Mucosa of rectum (tissue), 2 donors: ENCODE results near the gene NLRX1.

ENCODE experiments used
- H3K27ac ChIP-seq, 2 donors: one replicate each; pipeline ENCODE4 v1.7.0; 2013; ENCODE audit warnings: inconsistent platforms in 2 of 2, low read depth in 2 of 2, low read length in 2 of 2
- H3K27me3 ChIP-seq, 2 donors: one replicate each; pipeline ENCODE4 v1.7.0; 2013; ENCODE audit warnings: low read length in 2 of 2; ENCODE audit not compliant: control insufficient read depth in 2 of 2, insufficient read depth in 2 of 2
- H3K36me3 ChIP-seq, 2 donors: one replicate each; pipeline ENCODE4 v1.7.0; 2013; ENCODE audit warnings: low read length in 2 of 2; ENCODE audit not compliant: control insufficient read depth in 2 of 2, insufficient read depth in 2 of 2
- H3K4me1 ChIP-seq, 2 donors: one replicate each; pipeline ENCODE4 v1.7.0; 2013; ENCODE audit warnings: low read length in 2 of 2, mild to moderate bottlenecking in 1 of 2; ENCODE audit not compliant: control insufficient read depth in 2 of 2, insufficient read depth in 2 of 2
- H3K4me3 ChIP-seq, 2 donors: one replicate each; pipeline ENCODE4 v1.7.0; 2013; ENCODE audit warnings: low read length in 2 of 2
- H3K9ac ChIP-seq, 2 donors: one replicate each; pipeline ENCODE4 v1.7.0; 2013; ENCODE audit warnings: low read length in 2 of 2, low read depth in 1 of 2, mild to moderate bottlenecking in 1 of 2
- H3K9me3 ChIP-seq, 2 donors: one replicate each; pipeline ENCODE4 v1.7.0; 2013; ENCODE audit warnings: low read length in 2 of 2; ENCODE audit not compliant: control insufficient read depth in 2 of 2
- donor health status: healthy.
- donor health status: Normal muscosa, but diverticular disease.

NLRX1 gene

DNA sequence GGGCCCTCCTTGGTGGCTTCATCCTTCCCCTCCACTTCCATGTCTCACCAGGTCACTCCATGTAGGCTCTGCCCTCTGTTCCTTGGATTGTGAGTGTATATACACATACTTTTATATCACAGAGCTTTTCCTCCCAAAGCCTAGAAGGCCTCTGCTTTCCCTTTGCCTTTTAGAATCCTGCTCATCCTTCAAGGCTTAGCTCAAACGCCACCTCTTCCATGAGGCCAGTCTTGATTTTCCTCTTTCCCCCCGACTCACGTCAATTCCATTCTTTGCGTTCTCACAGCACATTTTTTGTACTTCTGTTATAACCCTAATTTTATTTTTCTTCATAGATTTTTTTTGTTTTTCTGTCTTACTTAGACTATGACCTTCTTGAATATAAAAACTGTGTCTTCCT lies 15.9 kb upstream of the NLRX1 start:
- H3K4me1 ChIP-seq = peaks cover 0 to 5% of the 10 kb centered on the region in 2 donors
- peaks cover 38 to 42% of the 10 kb centered on the region in 2 donors for H3K27me3 ChIP-seq
- no peaks in the 10 kb centered on the region for H3K9me3 ChIP-seq
- H3K4me3 ChIP-seq = no peak overlapping the region
- H3K9ac ChIP-seq = no peak overlapping the region
- no peaks in the 10 kb centered on the region for H3K36me3 ChIP-seq
- no peak overlapping the region for H3K27ac ChIP-seq

DNA sequence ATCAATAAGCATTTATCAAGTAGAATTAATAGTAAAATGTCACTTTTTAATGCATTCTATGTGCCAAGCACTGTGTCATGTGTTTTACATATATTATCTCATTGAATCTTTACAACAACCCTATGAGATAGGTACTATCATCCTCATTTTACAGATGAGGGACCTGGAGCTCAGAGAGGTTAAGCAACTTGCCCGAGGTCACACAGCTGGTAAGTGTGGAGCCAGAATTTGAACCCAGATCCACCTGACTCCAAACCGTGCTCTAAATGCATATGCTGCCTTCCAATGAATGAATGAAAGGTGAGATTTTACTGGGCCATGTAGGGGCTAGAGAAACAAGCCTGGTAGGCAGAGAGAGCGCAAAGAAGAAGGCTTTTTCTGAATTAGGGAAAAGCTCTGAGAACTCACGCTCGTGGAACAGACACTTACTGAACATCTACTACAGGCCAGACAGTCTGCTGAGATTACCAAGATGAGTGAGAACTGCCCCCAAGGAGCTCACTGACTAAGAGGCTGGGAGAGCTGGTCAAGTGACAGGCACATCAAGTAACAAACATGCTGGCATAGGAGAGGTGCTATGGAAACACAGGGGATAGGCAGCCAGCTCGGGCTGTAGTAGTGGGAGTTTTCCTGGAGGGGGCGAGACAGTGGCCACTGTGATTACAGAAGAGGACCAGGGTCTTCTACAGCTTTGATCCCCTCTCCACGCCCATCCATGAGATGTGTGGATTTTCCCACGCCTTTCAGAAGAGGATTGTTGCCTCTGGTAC lies 15.3 kb upstream of the NLRX1 start:
- Histone ChIP-seq H3K4me1 (peaks cover 0 to 5% of the 10 kb centered on the region in 2 donors), H3K36me3 (no peaks in the 10 kb centered on the region), H3K9ac (no peak overlapping the region), H3K27me3 (peaks cover 32 to 36% of the 10 kb centered on the region in 2 donors), H3K4me3 (no peak overlapping the region), H3K9me3 (no peaks in the 10 kb centered on the region), H3K27ac (no peak overlapping the region)

DNA sequence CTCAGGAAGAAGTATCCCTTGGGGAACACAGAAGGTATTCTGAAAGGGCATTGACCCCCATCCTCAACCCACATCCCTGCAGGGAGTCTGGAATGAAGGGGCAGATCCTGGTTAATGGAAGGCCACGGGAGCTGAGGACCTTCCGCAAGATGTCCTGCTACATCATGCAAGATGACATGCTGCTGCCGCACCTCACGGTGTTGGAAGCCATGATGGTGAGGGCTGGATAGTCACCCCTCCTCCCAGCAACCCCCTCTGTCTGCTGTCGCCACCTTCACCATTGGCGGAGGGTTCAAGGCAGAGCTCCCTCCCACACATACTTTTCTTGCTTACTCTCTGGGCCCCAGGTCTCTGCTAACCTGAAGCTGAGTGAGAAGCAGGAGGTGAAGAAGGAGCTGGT lies 14.3 kb upstream of the NLRX1 start:
- Histone ChIP-seq H3K27ac (no peak overlapping the region), H3K36me3 (no peaks in the 10 kb centered on the region), H3K27me3 (peaks cover 25 to 29% of the 10 kb centered on the region in 2 donors), H3K9ac (no peak overlapping the region), H3K4me1 (no peaks in the 10 kb centered on the region), H3K4me3 (no peak overlapping the region), H3K9me3 (no peaks in the 10 kb centered on the region)

DNA sequence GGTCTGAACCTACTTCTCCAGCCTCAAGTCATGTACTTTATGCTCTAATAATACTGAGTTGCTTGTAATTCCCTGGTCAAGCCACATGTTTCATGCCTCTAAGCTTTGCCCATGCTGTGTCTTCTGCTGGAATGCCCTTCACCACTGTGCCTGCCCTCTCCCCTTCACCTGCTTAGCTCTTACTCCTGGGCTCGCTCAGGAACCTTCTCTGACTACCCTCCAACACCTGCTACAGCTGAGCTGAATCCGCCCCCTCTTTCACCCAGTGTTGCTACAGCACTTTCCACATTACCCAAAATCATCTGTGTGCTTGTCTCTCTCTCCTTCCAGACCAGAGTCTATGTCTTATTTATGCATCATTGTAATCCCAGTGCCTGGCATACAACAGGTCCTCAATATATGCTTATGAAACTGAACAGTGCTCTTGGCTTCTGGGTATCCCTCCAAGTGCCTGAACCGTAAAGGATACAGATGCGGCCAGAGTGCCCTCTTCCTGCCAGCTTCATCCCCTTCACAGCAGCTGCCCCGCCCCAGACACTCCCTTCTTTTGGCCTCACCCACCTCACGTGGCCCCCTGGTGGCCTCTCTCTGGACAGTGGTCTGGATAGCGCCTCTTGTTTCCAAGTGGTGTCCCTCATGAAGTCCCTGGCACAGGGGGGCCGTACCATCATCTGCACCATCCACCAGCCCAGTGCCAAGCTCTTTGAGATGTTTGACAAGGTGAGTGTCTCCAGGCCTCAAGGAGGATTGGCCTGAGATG lies 12.6 kb upstream of the NLRX1 start:
- peaks cover 11 to 16% of the 10 kb centered on the region in 2 donors for H3K27me3 ChIP-seq
- no peak overlapping the region for H3K4me3 ChIP-seq
- H3K4me1 ChIP-seq = no peaks in the 10 kb centered on the region

DNA sequence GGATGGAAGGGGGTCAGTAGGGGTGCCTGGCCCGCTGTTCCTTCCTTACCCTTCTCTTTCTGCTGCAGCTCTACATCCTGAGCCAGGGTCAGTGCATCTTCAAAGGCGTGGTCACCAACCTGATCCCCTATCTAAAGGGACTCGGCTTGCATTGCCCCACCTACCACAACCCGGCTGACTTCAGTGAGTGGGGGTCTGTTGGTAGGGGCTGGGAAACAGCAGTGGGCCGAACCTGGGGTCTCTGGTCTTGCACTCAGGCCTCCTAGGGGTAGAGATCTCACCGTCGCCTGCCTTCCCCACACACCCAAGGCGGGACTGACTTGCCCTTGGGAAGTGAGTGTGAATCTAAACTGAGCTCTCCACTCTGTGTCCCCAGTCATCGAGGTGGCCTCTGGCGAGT lies 12.0 kb upstream of the NLRX1 start:
- H3K9me3 ChIP-seq = no peaks in the 10 kb centered on the region
- H3K27ac ChIP-seq = no peak overlapping the region
- H3K4me1 ChIP-seq = no peaks in the 10 kb centered on the region
- no peak overlapping the region for H3K4me3 ChIP-seq
- peaks cover 11 to 13% of the 10 kb centered on the region in 2 donors for H3K27me3 ChIP-seq
- H3K9ac ChIP-seq = no peak overlapping the region
- no peaks in the 10 kb centered on the region for H3K36me3 ChIP-seq

More for the DNA sequence above, 12.6 kb upstream of the NLRX1 start:
- H3K9me3 ChIP-seq = no peaks in the 10 kb centered on the region
- H3K27ac ChIP-seq = no peak overlapping the region
- no peaks in the 10 kb centered on the region for H3K36me3 ChIP-seq
- no peak overlapping the region for H3K9ac ChIP-seq

DNA sequence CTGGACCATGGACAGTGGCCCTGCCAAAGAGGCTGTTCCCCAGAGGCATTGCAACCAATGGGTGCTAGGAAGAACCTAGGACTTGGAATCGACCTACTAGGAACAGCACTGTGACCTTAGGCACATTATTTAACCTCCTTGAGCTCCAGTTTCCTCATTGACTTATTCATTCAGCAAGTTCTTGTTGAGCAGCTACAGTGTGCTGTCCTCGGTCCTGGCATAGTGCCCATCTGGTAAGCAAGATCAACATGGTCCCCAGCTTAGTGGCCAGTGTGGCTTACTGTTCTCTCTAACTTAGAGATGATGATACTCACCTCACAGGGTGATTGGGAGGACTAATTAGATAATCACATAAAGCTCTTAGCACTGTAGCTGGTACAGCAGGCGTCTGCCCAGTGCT lies 11.5 kb upstream of the NLRX1 start:
- no peak overlapping the region for H3K27ac ChIP-seq
- H3K4me3 ChIP-seq = no peak overlapping the region
- H3K27me3 ChIP-seq = peaks cover 8 to 10% of the 10 kb centered on the region in 2 donors
- no peaks in the 10 kb centered on the region for H3K9me3 ChIP-seq
- H3K36me3 ChIP-seq = no peaks in the 10 kb centered on the region
- no peak overlapping the region for H3K9ac ChIP-seq
- no peaks in the 10 kb centered on the region for H3K4me1 ChIP-seq

DNA sequence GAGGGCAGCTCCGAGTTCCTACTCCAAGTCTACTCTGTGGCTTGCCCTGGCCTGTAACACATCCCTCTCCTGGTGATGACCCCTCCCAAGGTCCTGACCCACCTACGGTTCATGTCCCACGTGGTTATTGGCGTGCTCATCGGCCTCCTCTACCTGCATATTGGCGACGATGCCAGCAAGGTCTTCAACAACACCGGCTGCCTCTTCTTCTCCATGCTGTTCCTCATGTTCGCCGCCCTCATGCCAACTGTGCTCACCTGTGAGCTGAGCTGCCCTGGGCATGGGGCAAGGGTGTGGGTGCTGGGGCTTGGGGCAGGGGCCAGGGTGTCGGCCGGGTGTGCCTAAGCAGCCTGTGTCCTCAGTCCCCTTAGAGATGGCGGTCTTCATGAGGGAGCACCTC lies 10.1 kb upstream of the NLRX1 start:
- Histone ChIP-seq H3K9ac (no peak overlapping the region), H3K27me3 (peaks cover 3 to 8% of the 10 kb centered on the region in 2 donors), H3K4me3 (no peak overlapping the region), H3K27ac (no peak overlapping the region), H3K4me1 (no peaks in the 10 kb centered on the region), H3K36me3 (no peaks in the 10 kb centered on the region), H3K9me3 (no peaks in the 10 kb centered on the region)

DNA sequence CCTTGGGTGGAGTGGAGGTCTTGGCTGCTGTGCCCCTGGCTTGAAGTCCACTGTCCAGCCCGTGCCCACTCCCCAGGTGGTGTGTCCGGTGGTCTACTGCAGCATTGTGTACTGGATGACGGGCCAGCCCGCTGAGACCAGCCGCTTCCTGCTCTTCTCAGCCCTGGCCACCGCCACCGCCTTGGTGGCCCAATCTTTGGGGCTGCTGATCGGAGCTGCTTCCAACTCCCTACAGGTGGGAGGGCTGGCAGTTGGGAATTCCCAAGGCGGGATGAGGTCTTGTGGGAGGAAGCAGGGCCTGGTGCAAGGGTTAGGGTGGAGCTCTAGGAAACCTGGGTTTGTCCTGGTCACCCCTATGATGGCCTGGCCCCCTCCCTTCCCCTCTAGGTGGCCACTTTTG lies 8.4 kb upstream of the NLRX1 start:
- no peak overlapping the region for H3K9ac ChIP-seq
- no peaks in the 10 kb centered on the region for H3K27me3 ChIP-seq
- H3K9me3 ChIP-seq = no peaks in the 10 kb centered on the region
- H3K4me1 ChIP-seq = no peaks in the 10 kb centered on the region
- H3K36me3 ChIP-seq = no peaks in the 10 kb centered on the region
- no peak overlapping the region for H3K27ac ChIP-seq
- H3K4me3 ChIP-seq = no peak overlapping the region

DNA sequence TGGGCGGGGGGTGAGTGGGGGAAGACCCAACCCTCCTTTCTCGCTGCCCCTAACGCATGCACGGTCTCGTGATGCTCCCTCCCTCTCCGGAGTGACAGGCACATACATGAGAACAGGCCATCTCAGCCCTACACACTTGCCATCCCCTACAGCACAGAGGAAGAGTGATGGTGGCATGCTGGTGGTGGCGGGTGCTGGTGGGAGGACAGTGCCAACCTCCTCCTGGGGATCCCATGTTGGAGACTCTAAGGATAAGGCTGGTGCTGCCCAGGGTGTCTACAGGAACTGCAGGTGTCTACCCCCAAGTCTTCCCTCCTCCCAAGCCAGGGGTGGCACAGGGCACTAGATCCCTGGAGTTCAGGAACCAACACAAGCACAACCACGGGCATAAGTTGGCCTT lies 6.7 kb upstream of the NLRX1 start:
- H3K9ac ChIP-seq = no peak overlapping the region
- H3K27me3 ChIP-seq = no peaks in the 10 kb centered on the region
- H3K4me3 ChIP-seq = no peak overlapping the region
- H3K9me3 ChIP-seq = no peaks in the 10 kb centered on the region
- H3K36me3 ChIP-seq = no peaks in the 10 kb centered on the region
- no peak overlapping the region for H3K27ac ChIP-seq
- no peaks in the 10 kb centered on the region for H3K4me1 ChIP-seq

DNA sequence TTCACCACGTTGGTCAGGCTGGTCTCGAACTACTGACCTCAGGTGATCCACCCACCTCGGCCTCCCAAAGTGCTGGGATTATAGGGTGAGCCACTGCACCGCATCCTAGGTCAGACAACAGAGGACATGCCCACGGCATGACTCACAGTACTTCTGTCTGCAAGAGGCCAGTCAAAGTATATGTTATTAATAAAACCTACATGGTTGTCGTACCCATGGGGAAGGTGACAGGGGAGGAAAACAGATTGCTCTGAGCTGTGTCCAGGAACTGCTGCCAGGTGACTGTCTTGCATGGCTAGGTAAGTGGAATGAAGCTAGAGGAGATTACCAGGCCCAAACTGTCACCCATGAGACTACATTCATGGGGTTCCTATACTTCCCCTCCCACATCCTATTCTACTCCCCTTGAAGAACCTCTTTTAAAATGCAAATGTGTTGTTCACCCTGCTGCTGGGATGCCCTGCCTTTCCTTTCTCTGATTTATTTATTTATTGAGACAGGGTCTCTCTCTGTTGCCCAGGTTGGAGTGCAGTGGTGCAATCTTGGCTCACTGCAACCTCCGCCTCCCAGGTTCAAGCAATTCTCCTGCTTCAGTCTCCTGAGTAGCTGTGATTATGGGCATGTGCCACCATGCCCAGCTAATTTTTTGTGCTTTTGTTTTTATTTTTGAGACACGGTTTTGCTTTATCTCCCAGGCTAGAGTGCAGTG lies 2.0 kb upstream of the NLRX1 start:
- Histone ChIP-seq H3K4me1 (peaks cover 9 to 11% of the 10 kb centered on the region in 2 donors), H3K9ac (no peak overlapping the region), H3K4me3 (no peak overlapping the region), H3K36me3 (no peaks in the 10 kb centered on the region), H3K27ac (no peak overlapping the region), H3K9me3 (no peaks in the 10 kb centered on the region), H3K27me3 (no peaks in the 10 kb centered on the region)
